IMR-90 (cell line): ENCODE data around the gene TIAM1.

ENCODE experiments used
- CTCF ChIP-seq: conservative IDR thresholded peaks from 2 replicates; pipeline ENCODE4 v1.5.1; 2012; ENCODE audit warnings: mild to moderate bottlenecking, low read depth, low read length, improper control_type of control experiment
- ELK1 ChIP-seq: fragments of 150-350 bp; IDR thresholded peaks from 2 replicates; pipeline ENCODE4 v1.6.1; 2016; ENCODE audit warnings: low read depth, mild to moderate bottlenecking, low read length, moderate library complexity, borderline replicate concordance
- FOS ChIP-seq: fragments of 150-350 bp; IDR thresholded peaks from 2 replicates; pipeline ENCODE4 v1.6.1; 2016; ENCODE audit warnings: low read depth, low read length
- MAFK ChIP-seq: IDR thresholded peaks from 2 replicates; pipeline ENCODE4 v1.6.1; 2012; ENCODE audit warnings: low read depth, low read length, improper control_type of control experiment
- MAZ ChIP-seq: IDR thresholded peaks from 2 replicates; pipeline ENCODE4 v1.6.1; 2012; ENCODE audit warnings: low read depth, mild to moderate bottlenecking, low read length, improper control_type of control experiment, moderate library complexity, borderline replicate concordance
- MXI1 ChIP-seq: IDR thresholded peaks from 2 replicates; pipeline ENCODE4 v1.6.1; 2012; ENCODE audit warnings: low read depth, mild to moderate bottlenecking, low read length, moderate library complexity, borderline replicate concordance
- POLR2A ChIP-seq: IDR thresholded peaks from 2 replicates; pipeline ENCODE4 v1.6.1; 2012; ENCODE audit warnings: mild to moderate bottlenecking, low read depth, low read length
- RAD21 ChIP-seq: IDR thresholded peaks from 2 replicates; pipeline ENCODE4 v1.6.1; 2012; ENCODE audit warnings: low read length, improper control_type of control experiment
- RFX5 ChIP-seq: IDR thresholded peaks from 2 replicates; pipeline ENCODE4 v1.8.0; 2012; ENCODE audit warnings: low read depth, mild to moderate bottlenecking, low read length, moderate library complexity
- SMC3 ChIP-seq: fragments of 150-350 bp; IDR thresholded peaks from 2 replicates; pipeline ENCODE4 v1.6.1; 2016; ENCODE audit warnings: low read depth, mild to moderate bottlenecking, antibody characterized with exemption, low read length, moderate library complexity
- USF2 ChIP-seq: fragments of 150-350 bp; IDR thresholded peaks from 2 replicates; pipeline ENCODE4 v1.6.1; 2017; ENCODE audit warnings: mild to moderate bottlenecking, antibody characterized with exemption, low read length, low read depth

GRCh38 chr21:31236528-31236927 lies 107.5 kb downstream of the TIAM1 start:
- TF ChIP-seq CTCF (no peak), POLR2A (no peak), ELK1 (no peak), MXI1 (no peak), RFX5 (no peak), FOS (no peak), MAZ (no peak), USF2 (no peak), SMC3 (no peak), RAD21 (no peak), MAFK (no peak)
